ENCODE measurements around the gene WDR41.

DNA sequence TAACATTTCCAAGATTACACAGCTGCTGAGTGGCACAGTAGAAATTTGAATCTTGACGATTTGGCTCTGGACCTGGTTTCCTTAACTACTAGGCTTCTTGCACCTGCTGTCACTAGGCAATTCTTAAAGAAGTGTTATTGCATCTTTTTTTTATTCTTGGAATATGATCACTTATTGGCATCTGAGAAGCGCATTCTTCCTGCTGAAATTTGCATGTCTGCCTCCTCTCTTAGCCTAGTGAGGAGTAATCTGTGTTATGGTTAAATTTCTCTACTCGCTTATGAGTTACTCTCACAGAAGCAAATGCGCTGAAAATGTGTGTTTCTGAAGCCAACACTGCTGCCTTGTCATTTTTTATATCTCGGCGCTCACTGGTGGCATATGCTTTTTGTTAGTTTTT is 89.3 kb downstream of the WDR41 start:
- TF ChIP-seq, protein P1, sequence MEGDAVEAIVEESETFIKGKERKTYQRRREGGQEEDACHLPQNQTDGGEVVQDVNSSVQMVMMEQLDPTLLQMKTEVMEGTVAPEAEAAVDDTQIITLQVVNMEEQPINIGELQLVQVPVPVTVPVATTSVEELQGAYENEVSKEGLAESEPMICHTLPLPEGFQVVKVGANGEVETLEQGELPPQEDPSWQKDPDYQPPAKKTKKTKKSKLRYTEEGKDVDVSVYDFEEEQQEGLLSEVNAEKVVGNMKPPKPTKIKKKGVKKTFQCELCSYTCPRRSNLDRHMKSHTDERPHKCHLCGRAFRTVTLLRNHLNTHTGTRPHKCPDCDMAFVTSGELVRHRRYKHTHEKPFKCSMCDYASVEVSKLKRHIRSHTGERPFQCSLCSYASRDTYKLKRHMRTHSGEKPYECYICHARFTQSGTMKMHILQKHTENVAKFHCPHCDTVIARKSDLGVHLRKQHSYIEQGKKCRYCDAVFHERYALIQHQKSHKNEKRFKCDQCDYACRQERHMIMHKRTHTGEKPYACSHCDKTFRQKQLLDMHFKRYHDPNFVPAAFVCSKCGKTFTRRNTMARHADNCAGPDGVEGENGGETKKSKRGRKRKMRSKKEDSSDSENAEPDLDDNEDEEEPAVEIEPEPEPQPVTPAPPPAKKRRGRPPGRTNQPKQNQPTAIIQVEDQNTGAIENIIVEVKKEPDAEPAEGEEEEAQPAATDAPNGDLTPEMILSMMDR (IDR thresholded peaks at IDR 0.05), result no peak
- TF ChIP-seq, protein P2, sequence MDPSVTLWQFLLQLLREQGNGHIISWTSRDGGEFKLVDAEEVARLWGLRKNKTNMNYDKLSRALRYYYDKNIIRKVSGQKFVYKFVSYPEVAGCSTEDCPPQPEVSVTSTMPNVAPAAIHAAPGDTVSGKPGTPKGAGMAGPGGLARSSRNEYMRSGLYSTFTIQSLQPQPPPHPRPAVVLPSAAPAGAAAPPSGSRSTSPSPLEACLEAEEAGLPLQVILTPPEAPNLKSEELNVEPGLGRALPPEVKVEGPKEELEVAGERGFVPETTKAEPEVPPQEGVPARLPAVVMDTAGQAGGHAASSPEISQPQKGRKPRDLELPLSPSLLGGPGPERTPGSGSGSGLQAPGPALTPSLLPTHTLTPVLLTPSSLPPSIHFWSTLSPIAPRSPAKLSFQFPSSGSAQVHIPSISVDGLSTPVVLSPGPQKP (IDR thresholded peaks at IDR 0.05; ENCODE audit: low read depth, low read length), result no peak
